CD4-positive, alpha-beta T cell (primary cell): ENCODE results near the gene TMEM106B. TPM values are rescaled to one million over a fixed set of nuclear protein-coding genes. Genes with fewer than 3 reads are reported as not detected.

ENCODE experiments used
- ATAC-seq: fragments of 200-7000 bp; cut with Tn5 transposase; one replicate; pipeline ENCODE4 v1.10.0; 2022; ENCODE audit warnings: mild to moderate bottlenecking; ENCODE audit not compliant: poor library complexity
- CTCF ChIA-PET: fragments of 350-600 bp; sonication (Branson Sonifier 250); formaldehyde crosslinking; loops from one replicate; lab custom pipeline; 2021; ENCODE audit warnings: antibody characterized with exemption, inconsistent platforms; lab: Charles Lee
- POLR2A ChIA-PET: fragments of 350-600 bp; sonication (Branson Sonifier 250); formaldehyde crosslinking; loops from one replicate; lab custom pipeline; 2021; ENCODE audit warnings: antibody characterized with exemption, inconsistent platforms; lab: Charles Lee
- DNase-seq, 14 experiments: peaks; one replicate each; pipeline ENCODE4 v3.0.0-alpha.2; 2013 to 2020; ENCODE audit warnings: mixed read lengths in 2 of 14
- H3K27ac ChIP-seq, 2 donors: one replicate each; pipeline versions ENCODE4 v1.5.1 to v1.7.0; 2013; ENCODE audit warnings: low read length in 2 of 2, low read depth in 1 of 2, mild to moderate bottlenecking in 1 of 2
- H3K27me3 ChIP-seq, 2 experiments: 1 replicate in 1 of 2; 2 replicates in 1 of 2; pipeline versions ENCODE4 v1.6.1 to v1.7.0; 2013; ENCODE audit warnings: low read length in 2 of 2, control low read depth in 1 of 2, mild to moderate bottlenecking in 1 of 2, moderate library complexity in 1 of 2; ENCODE audit not compliant: insufficient read depth in 2 of 2, control insufficient read depth in 1 of 2
- H3K36me3 ChIP-seq: one replicate; pipeline ENCODE4 v1.6.1; 2013; ENCODE audit warnings: low read length, control low read depth; ENCODE audit not compliant: insufficient read depth
- H3K4me1 ChIP-seq: one replicate; pipeline ENCODE4 v1.6.1; 2013; ENCODE audit warnings: low read length, control low read depth; ENCODE audit not compliant: insufficient read depth
- H3K4me3 ChIP-seq: one replicate; pipeline ENCODE4 v1.5.1; 2013; ENCODE audit warnings: mild to moderate bottlenecking, low read length, moderate library complexity
- H3K9me3 ChIP-seq, 2 experiments: 1 replicate in 1 of 2; 2 replicates in 1 of 2; pipeline versions ENCODE4 v1.6.1 to v1.7.0; 2013; ENCODE audit warnings: low read length in 2 of 2, mild to moderate bottlenecking in 2 of 2, control low read depth in 1 of 2, moderate library complexity in 1 of 2; ENCODE audit not compliant: control insufficient read depth in 1 of 2, insufficient read depth in 1 of 2
- H3K27ac Mint-ChIP-seq: one replicate; pipeline ENCODE4 v1.8.0; 2020; ENCODE audit warnings: mixed read lengths
- H3K27me3 Mint-ChIP-seq: one replicate; pipeline ENCODE4 v1.8.0; 2021; ENCODE audit warnings: mixed read lengths
- H3K36me3 Mint-ChIP-seq: one replicate; pipeline ENCODE4 v1.8.0; 2021; ENCODE audit warnings: low read depth, mixed read lengths
- H3K4me1 Mint-ChIP-seq: one replicate; pipeline ENCODE4 v1.8.0; 2021; ENCODE audit warnings: low read depth, mixed read lengths
- H3K4me3 Mint-ChIP-seq: one replicate; pipeline ENCODE4 v1.8.0; 2020; ENCODE audit warnings: mild to moderate bottlenecking, mixed read lengths
- H3K9me3 Mint-ChIP-seq: one replicate; pipeline ENCODE4 v1.8.0; 2020; ENCODE audit warnings: mixed read lengths
- CTCF ChIP-seq: fragments of 200-600 bp; IDR thresholded peaks from one replicate; pipeline ENCODE4 v1.8.0; 2022; ENCODE audit warnings: antibody characterized with exemption, mild to moderate bottlenecking
- intact Hi-C, 2 experiments: fragments of 100-400 bp; cut with DNase I in 1 of 2; cut with micrococcal nuclease in 1 of 2; formaldehyde crosslinking; loops; one replicate each; pipeline versions ENCODE4 v1.15.1 to v1.9.0; 2023 to 2025; cut with DNase I, micrococcal nuclease
- total RNA-seq, 174 experiments: library from RNA in 2 of 174; stranded (reverse) in 2 of 174; gene quantifications; one replicate each; pipeline ENCODE4 v1.2.3 and lab custom pipeline; 2021 to 2026

Gene TMEM106B
- total RNA-seq, 2 experiments from 2014 or later, result 16.9 to 17.5 TPM

GRCh38 chr7:12250232-12250631 lies 39.1 kb downstream of the TMEM106B start:
- no peaks in the 10 kb centered on the region for H3K9me3 ChIP-seq
- intact Hi-C loops, result no loop called here
- Mint-ChIP-seq H3K27ac (no peak overlapping the region), H3K4me1 (no peaks in the 10 kb centered on the region), H3K36me3 (peaks cover 12% of the 10 kb centered on the region), H3K4me3 (no peak overlapping the region), H3K27me3 (no peaks in the 10 kb centered on the region), H3K9me3 (peaks cover 14% of the 10 kb centered on the region)
- ChIA-PET POLR2A (no interaction called here), CTCF (no interaction called here)
- H3K27ac ChIP-seq, result no peak overlapping the region
- H3K4me1 ChIP-seq, result no peaks in the 10 kb centered on the region
- no peaks in the 10 kb centered on the region for H3K27me3 ChIP-seq
- no peaks in the 10 kb centered on the region for H3K36me3 ChIP-seq
- H3K4me3 ChIP-seq, result no peak overlapping the region
- DNase-seq (no peak), ATAC-seq (no peak)
- no peak for TF ChIP-seq CTCF

GRCh38 chr7:12256090-12256489 lies 45.0 kb downstream of the TMEM106B start:
- peaks cover 12% of the 10 kb centered on the region for H3K4me1 ChIP-seq
- no peaks in the 10 kb centered on the region for H3K9me3 ChIP-seq
- H3K36me3 ChIP-seq, result no peaks in the 10 kb centered on the region
- Mint-ChIP-seq H3K36me3 (peaks cover 12% of the 10 kb centered on the region), H3K4me1 (no peaks in the 10 kb centered on the region), H3K27ac (no peak overlapping the region), H3K4me3 (no peak overlapping the region), H3K9me3 (peaks cover 11% of the 10 kb centered on the region), H3K27me3 (no peaks in the 10 kb centered on the region)
- CTCF ChIA-PET, result interaction anchor here (0.7 to 1.2 kb wide), 2 partner anchors 44 to 430 kb away, joined by 3 to 4 read pairs; no protein-coding TSS in a partner anchor
- POLR2A ChIA-PET, result interaction anchor here (0.8 to 2.0 kb wide), 3 partner anchors 44 to 86 kb away, joined by 3 to 11 read pairs (median 5); partner anchors contain the start of gene TMEM106B
- DNase-seq (peak in 1 of 14 experiments; percentile 24), ATAC-seq (no peak)
- H3K27ac ChIP-seq, result no peak overlapping the region
- no peak overlapping the region for H3K4me3 ChIP-seq
- no peaks in the 10 kb centered on the region for H3K27me3 ChIP-seq
- TF ChIP-seq CTCF, result no peak
- intact Hi-C loops, result loop anchor here in 1 of 2 experiments (2.0 kb wide), 1 partner anchor 45 kb away; the partner anchor contains the start of gene TMEM106B

- no peak overlapping the region for H3K27ac Mint-ChIP-seq
Observed at GRCh38 chr7:12257582-12257981, 46.5 kb downstream of the TMEM106B start.

More at GRCh38 chr7:12257582-12257981, 46.5 kb downstream of the TMEM106B start:
- H3K27ac ChIP-seq, result peak overlapping the region; percentile 37 to 75
- H3K9me3 ChIP-seq, result no peaks in the 10 kb centered on the region
- ChIA-PET CTCF (interaction anchor here (0.6 to 1.1 kb wide), 4 partner anchors 34 to 429 kb away, joined by 3 to 4 read pairs (median 3); no protein-coding TSS in a partner anchor), POLR2A (interaction anchor here (0.5 to 2.6 kb wide), 6 partner anchors 9 to 1318 kb away, joined by 3 to 36 read pairs (median 3); partner anchors contain the start of gene TMEM106B)
- peak; percentile 94 for ATAC-seq
- Mint-ChIP-seq H3K4me1 (no peaks in the 10 kb centered on the region), H3K36me3 (no peaks in the 10 kb centered on the region), H3K9me3 (peaks cover under 1% of the 10 kb centered on the region), H3K27me3 (no peaks in the 10 kb centered on the region), H3K4me3 (no peak overlapping the region)
- intact Hi-C loops, result loop anchor here in 1 of 2 experiments (2.0 kb wide), 1 partner anchor 47 kb away; the partner anchor contains the start of gene TMEM106B
- no peaks in the 10 kb centered on the region for H3K27me3 ChIP-seq
- no peaks in the 10 kb centered on the region for H3K36me3 ChIP-seq
- DNase-seq, result peak in 5 of 14 experiments; percentile 11 to 94 (median 80)
- no peak for TF ChIP-seq CTCF
- H3K4me1 ChIP-seq, result peaks cover 12% of the 10 kb centered on the region
- H3K4me3 ChIP-seq, result peak overlapping the region; percentile 44
